Suppressor macrophage treated with lipopolysaccharide for 4 hours (primary cell): ENCODE results near the gene TLE3.
A peak's percentile ranks its signal among the peaks of the same experiment; 100 is the strongest.

Source experiments
- DNase-seq: peaks from one replicate; pipeline ENCODE4 v3.0.0-alpha.2; 2020

The TLE3 gene

GRCh38 chr15:70026991-70027390 lies 70.7 kb downstream of the TLE3 start:
- no peak for DNase-seq

DNA sequence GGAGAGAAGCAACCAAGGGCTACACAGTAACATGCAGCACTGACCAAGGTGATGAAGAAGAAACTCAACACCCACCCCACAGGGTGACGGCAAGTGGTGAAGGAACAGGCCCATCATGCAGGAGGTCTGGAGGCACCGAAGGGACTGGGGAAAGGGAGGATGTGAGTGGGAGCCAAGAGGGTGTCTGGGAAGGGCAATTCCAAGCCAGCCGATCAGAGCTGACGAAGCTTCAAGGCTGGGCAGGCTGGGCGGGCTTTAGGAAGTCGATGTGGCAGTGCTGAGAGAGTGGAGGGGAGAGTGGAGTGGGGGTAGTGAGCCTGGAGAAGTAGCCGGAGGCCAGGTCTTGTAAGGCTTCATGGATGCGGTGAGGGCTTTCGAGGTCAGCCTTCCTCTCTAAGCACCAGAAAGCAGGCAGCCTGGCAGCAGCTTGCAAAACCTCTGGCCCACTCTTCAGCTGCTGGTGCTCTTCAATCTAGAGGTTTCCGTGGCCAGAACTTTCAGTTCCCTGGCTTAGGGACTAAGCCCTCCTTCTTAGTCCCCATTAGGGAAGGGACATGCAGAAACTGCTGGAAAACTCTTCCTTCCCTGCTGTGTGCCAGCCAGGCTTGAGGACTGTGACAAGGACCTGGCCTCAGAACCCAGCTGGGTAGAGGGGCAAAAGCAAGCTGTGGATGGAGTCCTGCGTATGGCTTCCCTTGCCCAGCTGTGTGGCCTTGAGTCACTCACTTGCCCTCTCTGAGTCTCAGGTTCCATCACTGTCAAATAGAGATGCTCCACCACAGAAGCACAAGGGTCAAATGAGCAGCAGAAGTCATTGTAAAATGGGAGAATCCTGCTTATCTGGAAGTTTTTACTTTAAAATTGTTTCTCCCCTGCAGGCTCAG lies 72.1 kb downstream of the TLE3 start:
- DNase-seq, result no peak

DNA sequence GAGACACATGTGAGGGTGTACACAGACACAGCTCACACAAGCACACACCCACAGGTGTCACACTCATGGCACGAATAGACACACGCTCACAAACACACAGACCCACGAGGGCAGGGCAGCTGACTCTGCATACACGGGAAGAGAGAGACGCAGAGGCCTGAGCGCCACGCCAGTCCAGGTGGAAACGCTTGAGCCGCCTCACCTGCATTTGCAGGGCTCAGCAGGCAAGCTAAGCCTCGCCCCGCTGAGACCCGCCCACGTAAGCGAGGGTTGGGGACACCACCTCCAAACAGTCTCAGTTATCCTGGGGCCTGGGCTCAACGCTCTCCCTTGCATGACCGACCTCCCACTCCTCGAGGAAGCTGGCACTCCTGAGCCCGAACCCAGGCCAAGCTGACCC lies 73.2 kb downstream of the TLE3 start:
- no peak for DNase-seq

- no peak for DNase-seq
Measured at GRCh38 chr15:70023769-70024491, 73.8 kb downstream of the TLE3 start.

GRCh38 chr15:70023064-70023768 lies 74.5 kb downstream of the TLE3 start:
- DNase-seq, result peak; percentile 68

DNA sequence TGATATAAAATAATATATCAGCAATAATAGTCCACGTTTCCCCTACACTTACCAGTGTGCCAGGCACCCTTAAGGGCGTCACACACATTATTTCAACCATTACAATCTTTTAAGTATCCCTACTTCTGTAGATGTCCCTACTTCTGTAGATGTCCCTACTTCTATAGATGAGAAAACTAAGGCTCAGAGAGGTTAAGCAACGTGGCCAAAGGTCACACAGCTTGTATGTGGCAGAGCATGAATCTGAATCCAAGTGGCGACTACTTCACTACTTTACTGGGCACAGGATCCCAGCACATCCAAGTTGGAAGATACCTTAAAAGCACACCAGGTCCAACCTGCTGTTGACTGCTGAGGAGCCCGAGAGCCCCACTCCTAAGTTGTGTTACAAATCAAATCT lies 77.5 kb downstream of the TLE3 start:
- no peak for DNase-seq

DNA sequence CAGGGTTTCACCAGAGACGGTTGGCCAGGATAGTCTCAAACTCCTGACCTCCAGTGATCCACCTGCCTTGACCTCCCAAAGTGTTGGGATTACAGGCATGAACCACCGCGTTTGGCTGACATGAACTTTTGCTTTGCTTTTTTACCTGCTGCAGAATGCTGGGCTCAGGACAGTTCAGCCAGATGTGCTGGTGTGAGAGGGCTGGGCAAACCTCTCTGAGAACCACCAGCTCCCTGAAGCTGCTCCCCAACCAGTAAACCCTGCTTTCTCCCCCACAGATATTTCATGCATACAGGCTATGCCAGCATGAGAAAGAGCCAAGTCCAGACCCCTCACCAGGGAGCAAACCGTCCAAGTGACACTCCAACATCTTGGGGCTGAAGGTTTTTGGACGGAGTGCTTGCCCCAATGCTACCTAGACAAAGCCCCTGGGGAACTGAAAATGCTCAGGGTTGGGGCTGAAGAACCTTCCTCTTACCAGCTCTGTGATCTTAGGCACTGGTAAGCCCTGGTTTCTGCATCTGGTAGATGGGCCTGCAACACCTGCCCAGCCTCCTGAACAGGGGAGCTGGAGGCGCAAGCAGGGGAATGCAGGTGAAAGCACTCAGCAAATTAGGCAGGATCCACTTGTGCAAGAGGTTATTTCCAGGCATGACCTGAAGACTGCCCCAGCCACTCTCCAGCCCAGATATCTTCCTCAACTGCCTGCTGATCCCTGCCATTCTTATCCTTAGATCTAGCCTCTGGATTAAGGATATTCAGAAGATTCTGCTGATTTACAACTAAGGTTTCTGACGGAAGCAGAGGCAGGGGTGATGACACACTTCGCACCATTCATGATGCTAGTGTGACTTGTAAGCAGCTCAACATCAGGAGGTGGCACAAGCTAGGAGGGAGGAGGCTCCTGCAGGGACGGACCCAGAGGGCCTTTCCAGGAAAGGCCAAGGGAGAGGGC lies 78.8 kb downstream of the TLE3 start:
- DNase-seq, result no peak

DNA sequence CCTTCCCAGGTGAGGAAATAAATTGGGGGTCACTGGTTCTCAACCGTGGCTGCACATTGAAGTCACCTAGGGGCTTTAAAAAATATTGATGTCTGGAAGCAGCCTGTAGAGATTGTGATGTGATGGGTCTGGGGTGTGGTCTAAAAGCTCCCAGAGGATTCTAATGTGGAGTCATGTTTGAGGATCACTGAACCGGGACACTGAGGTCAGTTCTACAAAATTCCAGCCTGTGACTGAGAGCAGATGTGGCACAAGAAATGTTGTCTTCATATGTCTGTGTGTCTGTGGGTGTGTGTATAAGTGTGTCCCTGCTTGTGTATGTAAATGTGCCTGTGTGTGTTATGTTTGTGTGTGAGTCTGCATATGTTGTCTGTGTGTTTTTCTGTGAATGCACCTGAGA lies 79.9 kb downstream of the TLE3 start:
- no peak for DNase-seq

DNA sequence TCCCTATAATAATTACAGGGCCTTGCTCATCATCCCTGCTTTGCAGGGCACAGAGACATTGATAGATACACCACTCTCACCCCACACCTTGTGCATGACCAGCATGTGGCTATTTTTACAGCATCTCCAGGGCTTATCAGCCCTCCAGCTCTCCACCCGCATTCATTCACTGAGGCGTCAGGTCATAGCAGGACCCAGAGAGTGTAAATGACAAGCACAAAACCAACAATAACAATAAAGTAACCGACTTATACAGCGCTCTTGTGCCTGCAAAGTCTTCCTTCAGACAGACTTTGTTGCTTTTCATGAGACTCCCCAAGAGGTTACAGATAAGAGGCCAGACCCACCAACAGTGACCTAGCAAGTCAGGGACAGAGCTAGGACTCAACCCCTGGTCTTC lies 80.7 kb downstream of the TLE3 start:
- no peak for DNase-seq

DNA sequence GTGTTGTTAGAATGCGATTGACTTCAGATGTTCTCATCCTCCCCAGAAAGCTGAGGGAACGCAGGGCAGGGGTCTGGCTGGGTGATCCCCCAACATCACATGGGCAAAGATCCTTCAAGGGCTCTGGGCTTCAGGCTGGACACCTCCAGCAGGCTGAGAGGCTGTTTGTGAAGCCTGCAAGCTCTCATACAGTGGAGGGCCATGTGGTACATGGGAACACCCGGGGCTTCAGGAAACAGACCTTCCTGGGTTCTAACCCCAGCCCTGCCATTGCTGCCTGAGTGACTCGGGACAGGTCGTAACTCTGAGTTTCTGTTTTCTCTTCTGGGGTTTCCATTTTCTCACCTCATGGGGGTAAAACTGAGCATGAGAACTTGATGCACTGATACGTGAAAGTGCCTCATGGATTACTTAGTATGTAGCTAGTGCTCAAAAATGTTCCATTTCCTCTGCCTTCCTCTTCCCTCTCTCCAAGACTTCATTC lies 81.2 kb downstream of the TLE3 start:
- DNase-seq, result no peak

GRCh38 chr15:70014860-70015490 lies 82.7 kb downstream of the TLE3 start:
- DNase-seq, result no peak

GRCh38 chr15:70014331-70014730 lies 83.4 kb downstream of the TLE3 start:
- DNase-seq, result no peak

- DNase-seq, result no peak
Measured at GRCh38 chr15:70013656-70014313, 83.9 kb downstream of the TLE3 start.

DNA sequence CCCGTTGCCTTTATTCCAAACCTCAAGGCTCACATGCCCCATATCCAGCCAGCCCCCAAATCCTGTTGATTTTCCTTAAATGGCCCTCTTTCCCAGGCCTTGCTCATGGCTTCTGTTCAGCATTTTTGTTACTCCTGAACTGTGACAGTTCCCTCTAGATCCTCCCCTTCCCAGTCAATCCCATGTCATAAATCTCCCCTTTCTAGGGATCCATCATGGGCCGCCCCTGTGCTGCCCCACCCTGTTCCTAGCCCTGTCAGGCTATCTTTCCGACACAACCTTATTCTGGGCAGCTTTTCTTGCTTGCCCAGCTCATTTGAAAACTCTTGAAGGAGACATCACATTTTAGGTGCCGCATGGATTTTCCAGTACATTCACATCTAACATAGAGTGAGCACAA lies 84.8 kb downstream of the TLE3 start:
- no peak for DNase-seq

DNA sequence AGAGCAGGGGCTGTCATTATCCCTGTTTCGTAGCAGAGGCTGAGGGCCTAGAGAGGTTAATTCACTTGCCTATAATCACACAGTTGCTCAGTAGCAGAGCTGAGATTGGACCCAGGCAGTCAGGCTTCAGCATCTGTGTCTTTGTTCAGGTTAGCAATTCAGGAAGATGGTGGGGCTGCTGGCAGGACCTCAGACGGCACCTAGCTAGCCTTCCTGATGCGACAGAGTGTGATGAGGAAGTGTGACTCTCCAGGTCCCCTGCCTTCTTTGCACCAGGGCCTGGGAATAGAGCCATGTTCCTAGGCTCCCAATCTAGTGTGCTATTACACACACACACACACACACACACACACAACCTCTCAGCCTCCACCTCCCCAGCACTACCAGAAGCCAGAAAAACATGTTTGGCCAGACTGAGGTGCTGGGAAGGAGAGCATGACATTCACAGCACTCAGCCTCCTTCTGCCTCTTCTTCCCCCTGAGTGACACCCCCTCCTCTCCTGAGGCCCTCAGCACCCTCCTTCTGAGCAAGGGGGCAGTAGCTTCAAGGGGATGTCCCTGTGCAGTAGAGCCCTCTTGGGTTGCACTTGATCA lies 88.9 kb downstream of the TLE3 start:
- DNase-seq, result no peak

DNA sequence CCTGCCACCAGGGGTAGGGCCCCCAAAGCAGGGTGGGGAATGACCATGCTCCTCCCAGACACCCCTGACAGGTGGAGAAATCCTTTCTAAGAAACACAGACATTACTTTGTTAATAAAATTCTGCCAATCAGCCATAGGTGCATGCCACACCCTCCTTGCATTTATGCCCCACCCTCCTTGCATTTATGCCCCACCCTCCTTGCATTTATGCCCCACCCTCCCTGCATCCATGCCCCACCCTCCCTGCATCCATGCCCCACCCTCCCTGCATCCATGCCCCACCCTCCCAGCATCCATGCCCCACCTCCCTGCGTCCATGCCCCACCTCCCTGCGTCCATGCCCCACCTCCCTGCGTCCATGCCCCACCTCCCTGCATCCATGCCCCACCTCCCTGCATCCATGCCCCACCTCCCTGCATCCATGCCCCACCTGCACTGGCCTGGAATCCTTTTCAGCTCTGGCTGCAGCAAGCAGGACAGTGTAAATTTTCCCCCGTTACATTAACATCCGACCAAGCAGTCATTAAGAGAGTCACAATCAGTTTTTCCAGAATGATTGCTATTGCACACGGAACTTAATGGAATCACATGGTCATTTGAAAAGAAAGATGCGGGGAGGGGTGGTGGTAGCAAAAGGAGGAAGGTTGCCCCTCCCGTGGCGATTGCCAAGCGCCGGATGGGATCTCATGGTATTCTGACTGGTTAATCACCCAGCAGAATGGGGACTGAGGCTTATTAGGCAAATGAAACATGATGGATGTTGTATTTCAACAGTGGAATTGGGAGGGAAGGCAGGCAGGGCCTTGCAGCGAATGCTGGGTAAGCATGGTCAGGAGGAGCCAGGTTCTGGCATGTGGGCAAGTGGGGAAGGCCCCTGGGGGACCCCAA lies 91.2 kb downstream of the TLE3 start:
- DNase-seq, result no peak

DNA sequence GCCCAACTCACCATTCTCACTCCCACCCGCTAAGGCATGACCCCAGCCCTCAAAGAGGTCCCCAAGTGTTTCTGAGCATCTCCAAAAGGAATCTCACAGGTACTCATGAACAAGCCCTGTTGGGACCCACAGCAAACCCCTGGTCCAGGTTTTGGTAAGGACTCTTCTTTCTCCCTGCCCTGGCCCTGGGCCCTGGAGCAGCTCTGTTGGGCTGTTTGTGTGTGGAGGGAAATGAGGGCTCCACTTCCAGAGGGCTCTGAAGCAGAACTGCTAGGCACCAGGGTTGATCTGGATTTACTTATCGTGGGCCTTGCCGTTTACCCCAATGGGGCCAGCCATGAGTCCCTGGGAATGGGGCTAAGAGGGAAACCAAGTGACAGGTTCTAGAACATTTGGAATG lies 92.9 kb downstream of the TLE3 start:
- no peak for DNase-seq

GRCh38 chr15:70002897-70003296 lies 94.8 kb downstream of the TLE3 start:
- DNase-seq, result no peak

GRCh38 chr15:70001859-70002258 lies 95.9 kb downstream of the TLE3 start:
- DNase-seq, result no peak
